Stimulated activated naive CD4-positive, alpha-beta T cell treated with Interleukin-2 at 50 U/mL for 16 hours (primary cell): ENCODE results near the gene EVX2.
A peak's percentile ranks its signal among the peaks of the same experiment; 100 is the strongest.

ENCODE experiments used
- DNase-seq: peaks from one replicate; lab custom pipeline; 2025; lab: John Stamatoyannopoulos, UW

The EVX2 gene

GRCh38 chr2:176107731-176108181, 24.0 kb upstream of the EVX2 start:
- no peak for DNase-seq

GRCh38 chr2:176106581-176107539, 23.1 kb upstream of the EVX2 start, which contains the start of gene HOXD11:
TSS of gene HOXD11 (plus strand) at chr2:176107280. CDS start at chr2:176107356, 76 bp downstream.
- DNase-seq, result no peak

DNA sequence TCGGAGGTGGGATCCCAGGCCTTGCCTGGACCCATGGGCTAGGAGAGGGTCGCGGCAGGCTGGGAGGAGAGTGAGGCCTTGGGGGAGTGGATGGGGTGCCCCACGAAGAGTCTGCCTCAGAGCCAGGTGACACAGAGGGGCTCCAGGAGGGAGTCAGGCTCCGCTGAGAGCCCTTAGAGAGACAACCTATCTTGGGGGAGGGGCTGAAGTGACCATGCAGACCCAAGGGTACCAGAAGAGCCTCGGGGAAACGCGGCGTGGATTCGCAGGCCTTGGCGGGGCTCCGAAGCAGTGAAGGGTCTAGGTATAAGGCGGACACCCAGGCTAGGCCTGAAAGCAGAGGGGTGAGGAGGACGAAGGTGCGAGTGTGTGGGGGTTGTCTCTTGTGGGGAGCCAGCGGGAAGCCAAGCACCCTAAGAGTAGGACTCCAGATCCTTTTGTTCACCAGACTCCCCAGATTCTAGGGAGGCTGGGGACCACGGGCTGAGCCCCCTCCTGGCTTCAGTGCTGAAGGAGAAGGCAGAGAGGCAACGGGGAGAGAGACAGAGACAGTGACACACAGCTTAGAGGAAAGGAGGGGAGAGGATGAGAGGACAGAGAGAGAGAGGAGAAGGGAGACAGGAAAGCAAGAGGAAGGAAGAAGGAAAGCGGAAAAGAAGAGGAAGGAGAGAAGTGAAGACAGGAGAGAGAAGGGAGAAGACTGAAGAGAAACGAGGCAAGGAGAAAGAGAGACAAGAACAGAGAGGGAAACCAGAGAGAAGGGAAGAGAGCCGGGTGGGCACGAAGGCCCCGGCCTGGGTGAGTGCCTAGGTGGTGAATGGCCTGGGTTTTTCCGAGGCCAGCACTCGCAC, 22.2 kb upstream of the EVX2 start:
- no peak for DNase-seq

DNA sequence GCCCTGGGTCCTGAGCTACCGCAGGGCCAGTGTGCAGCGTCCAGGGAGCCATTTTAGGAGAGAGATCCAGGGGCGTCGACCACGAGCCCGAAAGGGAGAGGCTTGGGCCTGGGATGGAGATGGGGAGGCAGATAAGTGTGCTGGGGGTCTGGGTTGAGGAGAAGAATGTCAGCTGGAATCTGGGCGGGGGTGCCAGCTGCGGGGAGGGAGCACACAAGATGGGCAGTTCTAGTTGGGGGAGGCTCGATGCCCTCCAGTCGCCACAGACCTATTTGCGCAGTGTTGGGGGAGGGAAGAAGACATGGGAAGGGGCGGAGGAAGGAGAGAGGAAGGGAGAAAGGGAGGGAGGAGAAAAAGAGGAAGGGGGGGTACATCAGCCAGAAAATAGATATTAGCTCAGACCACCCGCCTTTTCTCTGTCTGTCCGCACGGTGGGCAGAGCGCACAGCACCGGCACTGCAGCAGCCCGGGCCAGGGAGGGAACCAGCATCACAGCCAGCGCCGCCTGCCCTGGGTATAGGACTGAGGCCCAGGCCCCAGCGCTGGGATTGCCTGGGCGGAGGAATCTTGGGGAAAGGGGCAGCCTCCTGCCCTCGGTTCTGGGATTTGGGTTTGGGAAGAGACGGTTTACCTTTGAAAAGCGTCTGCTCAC, 21.4 kb upstream of the EVX2 start:
- no peak for DNase-seq

DNA sequence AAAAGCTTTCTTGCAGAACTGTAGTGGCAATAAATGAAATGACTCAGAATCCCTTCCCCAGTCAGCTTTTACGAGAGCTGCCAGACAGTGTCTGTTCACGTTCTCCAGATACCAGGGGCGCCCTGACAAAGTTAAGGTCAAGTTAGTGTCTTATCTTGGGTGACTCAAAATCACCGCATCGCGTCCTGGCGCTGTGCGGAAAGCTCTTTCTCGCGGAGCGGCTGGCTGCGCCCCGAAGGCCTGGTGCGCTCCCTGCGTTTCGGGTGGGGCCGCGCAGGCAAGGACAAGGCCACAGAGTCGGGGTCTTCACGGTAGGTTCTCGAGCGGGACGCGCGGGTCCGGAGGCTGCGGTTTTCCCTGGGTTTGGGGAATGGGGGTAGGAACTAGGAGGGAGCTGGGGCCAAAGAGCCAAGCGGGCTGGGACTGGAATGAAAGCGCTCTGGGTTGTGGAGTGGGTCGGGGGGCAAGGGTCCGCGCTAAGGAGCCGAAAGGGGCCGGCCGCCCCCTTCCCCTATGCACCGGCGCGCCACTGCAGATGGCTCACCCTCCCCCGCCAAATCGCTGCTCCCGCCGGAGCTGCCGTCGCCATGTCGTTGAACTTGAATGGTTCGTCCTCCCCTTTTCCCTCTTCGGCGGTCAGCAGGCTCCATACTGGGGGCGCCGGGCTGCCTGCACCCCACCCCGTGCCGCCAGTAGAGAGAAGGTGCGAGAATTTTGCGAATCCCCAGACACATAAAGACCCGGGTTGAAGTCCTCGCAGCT, 20.7 kb upstream of the EVX2 start:
- DNase-seq, result no peak

DNA sequence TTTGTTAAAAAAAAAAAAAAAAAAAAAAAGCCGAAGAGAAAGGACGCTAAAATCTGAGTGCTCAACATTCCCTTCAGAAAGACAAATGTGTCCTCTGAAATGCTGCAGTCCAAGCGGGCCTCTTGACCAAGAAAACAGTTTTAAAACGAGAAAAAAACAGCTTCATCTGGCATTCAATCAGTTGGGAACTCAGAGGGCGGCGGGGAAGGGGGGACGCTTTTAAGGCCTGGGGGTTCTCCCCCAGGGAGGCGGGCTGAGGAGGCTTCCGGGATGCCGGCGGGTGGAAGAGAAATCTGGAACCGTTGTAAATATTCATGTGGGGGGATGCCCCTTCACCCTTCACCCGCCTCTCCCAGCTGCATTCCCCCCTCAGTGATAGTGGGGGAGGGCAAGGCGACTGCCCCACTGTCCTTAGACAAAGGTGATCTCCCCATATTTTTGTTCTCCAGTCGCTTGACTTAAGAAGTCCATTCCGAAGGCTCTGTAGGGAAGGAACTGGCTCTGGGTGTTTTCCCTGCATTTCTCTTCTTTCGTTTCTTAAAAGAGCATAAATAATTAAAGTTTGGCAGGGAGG, 20.1 kb upstream of the EVX2 start:
- no peak for DNase-seq

DNA sequence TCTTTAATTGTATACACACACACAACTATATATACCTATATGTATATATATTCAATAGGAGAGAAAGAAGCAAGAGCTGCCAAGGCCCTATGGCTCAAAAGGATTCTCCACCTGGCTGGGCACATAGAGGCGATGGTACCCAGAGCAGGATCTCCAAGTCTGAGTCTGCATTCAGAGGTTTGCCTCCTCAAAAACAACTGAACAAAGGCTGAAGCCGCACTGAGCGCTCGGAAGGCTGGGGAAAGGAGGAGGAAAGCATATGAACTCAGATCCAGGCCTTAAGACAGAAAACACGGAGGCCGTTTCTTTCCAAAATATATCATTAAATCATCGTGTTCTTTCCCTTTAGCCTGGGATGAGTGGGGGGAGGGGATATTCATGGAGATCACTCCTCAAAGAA, 19.4 kb upstream of the EVX2 start:
- no peak for DNase-seq

- DNase-seq, result no peak
Observed at GRCh38 chr2:176102309-176102866, 18.6 kb upstream of the EVX2 start.

DNA sequence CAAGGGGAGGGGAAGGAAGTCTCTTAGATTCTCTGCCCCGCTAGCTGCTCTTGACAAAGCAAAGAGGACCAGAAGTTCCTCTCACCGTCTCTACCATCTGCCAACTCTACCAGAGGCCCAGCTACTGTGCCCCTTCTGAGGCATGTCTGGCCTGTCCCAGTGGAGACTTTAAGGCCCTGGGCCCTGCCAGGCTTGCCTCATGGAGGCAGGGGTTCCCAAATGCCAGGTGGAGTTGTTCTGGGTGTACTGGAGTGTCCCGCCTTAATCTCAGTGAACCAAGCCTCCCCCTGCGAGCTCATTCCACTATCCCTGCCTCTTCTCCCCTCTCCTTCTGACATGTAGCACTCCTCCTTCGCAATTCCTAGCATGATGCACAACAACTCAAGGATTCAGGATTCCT, 18.1 kb upstream of the EVX2 start:
- DNase-seq, result no peak

DNA sequence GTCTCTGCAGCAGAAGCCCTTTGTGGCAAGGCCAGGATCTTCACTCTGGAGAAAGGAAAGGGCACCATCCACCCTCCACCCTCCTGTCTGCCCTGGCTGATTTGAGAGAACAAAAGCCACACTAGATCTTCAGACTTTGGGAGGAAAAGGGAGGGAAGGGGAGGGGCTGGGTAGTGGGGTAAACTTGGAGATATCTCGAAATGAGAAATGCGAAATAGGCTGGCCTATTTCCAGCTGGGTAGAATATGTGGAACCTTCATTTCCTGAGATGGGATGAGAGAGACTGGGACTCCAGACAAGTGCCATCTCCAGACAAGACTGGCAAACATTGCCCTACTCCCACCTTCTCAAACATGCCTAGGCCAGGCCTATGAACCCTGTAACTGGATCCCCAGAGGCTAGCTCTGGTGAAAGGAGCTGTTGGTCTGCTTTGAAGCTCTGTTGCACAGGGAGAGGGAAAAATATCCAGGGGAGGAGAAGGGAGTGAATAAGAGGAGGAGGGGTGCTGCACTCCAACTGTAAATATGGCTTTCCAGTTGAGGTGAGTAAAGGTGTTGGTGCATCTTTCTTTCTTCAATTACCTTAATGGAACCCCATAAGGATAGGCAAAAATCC, 17.6 kb upstream of the EVX2 start:
- no peak for DNase-seq

DNA sequence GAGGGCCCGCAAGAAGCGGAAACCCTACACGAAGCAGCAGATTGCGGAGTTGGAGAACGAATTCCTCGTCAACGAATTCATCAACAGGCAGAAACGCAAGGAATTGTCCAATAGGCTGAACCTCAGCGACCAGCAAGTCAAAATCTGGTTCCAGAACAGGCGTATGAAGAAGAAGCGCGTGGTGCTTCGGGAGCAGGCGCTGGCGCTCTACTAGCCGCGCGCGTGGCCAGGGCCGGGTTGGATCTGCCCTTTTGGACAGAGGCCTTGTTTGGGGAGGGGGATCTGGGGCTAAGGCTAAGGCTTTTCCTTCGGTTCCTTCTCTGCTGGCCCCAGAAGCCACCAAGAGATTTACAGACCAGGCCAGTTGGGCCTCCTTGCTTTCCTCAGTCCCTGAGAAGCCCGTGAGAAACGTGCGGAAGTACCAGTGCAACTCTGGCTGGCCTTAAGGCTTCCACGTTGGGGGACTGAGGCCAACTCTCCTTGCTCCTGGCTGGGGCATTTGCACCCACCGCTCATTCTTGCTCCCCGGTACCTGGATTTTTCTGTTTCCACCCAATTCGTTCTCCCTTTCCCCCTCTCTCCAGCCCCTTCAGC, 16.9 kb upstream of the EVX2 start:
- no peak for DNase-seq

DNA sequence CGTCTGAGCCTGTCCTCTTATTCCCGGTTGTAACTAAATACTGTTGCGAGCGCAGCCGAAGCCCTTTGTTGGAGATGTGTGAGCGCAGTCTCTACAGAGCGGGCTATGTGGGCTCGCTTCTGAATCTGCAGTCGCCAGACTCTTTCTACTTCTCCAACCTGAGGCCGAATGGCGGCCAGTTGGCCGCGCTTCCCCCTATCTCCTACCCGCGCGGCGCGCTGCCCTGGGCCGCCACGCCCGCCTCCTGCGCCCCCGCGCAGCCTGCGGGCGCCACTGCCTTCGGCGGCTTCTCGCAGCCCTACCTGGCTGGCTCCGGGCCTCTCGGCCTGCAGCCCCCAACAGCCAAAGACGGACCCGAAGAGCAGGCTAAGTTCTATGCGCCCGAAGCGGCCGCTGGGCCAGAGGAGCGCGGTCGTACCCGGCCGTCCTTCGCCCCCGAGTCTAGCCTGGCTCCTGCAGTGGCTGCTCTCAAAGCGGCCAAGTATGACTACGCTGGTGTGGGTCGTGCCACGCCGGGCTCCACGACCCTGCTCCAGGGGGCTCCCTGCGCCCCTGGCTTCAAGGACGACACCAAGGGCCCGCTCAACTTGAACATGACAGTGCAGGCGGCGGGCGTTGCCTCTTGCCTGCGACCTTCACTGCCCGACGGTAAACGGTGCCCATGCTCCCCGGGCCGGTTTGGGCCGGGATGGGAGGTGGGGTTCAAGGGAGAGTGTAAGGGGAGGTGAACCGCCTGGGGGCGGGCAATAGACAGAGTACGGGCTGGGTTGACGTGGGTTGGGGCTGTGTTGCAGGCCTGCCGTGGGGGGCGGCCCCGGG, 16.2 kb upstream of the EVX2 start, which contains the start of gene HOXD12:
Gene HOXD12 (plus strand): TSS at position 68 of the 819 bp plus-strand sequence. CDS start 7 bp downstream, at position 75.
- DNase-seq, result no peak

DNA sequence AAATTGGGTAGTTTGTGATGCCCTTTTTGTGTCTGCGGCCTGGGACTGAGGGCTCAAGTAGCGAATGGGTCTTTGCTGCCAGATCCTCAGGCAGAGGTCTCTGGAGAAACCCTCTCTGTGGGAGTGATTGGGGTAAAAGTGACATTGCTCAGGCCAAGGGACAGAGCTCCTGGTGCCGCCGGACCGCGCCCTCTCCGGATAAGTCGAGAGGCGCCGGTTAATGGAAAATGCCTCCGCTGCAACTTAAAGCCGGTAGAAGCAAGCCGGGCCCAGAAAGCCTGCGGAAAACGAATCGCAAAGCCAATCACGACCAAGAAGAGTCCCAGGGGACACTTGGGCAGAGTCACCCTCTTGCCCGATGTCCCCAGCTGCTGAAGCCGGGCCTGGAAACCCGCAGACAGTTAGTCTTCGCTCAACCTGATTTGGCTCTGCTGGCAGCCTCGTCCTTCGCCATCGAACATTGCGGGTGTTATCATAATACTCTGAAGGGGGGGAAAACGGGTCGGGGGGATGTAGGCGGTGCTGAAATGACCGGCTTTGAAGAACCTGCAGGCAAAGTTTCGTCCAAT, 15.5 kb upstream of the EVX2 start:
- no peak for DNase-seq

GRCh38 chr2:176098366-176099158, 14.8 kb upstream of the EVX2 start:
- DNase-seq, result no peak

- no peak for DNase-seq
Observed at GRCh38 chr2:176097820-176098365, 14.1 kb upstream of the EVX2 start.

DNA sequence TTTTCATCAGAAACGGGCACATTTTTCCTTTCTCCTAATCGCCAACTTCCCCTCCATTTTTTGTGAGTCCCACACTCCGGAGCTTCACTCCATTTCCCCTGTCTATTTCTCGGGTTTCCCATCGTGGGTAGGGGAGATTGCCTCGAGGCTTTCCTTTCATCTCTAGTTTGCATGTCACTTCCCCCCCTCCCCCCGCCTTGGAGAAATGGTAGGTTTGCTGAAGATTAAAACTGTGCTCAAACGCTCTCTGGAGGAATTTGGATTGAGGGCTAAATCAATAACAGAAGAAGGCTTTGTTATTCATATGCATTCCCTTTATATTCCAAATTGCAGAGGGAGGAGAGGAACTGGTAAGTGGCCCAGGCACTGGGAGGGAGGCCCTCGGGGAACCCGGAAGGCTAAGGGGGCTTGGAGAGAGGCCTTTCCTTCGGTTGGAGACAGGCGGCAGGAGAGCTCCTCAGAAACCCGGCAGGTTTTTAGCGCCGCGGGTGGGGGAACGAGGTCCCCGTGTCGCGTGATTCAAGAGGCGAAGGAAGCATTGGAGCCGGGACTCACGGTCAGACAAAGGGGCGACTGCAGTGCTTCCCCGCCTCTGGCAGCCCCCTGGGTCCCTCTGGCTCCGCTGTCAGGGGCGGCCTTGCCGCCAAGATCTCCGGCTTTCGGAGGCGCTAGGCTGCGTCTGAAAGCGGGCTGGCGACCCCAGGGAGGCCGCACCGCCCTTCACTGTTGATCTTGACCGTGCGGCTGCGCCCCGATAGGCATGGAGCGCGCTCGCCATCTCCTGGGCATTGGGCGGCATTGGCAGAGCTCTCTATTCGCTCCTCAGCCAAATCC, 13.4 kb upstream of the EVX2 start:
- peak; percentile 28 for DNase-seq
